Activated CD8-positive, alpha-beta T cell treated with anti-CD3 and anti-CD28 coated beads for 36 hours (primary cell): ENCODE data around the gene YJU2. TPM values are rescaled to one million over a fixed set of nuclear protein-coding genes. Genes with fewer than 3 reads are reported as not detected.

Experiments
- ATAC-seq: fragments of 200-7000 bp; cut with Tn5 transposase; one replicate; pipeline ENCODE4 v1.10.0; 2021; ENCODE audit warnings: mild to moderate bottlenecking, moderate library complexity
- CTCF ChIA-PET: fragments of 350-600 bp; sonication (Branson Sonifier 250); formaldehyde crosslinking; loops from one replicate; lab custom pipeline; 2021; ENCODE audit warnings: antibody characterized with exemption; lab: Charles Lee
- POLR2A ChIA-PET: fragments of 350-600 bp; sonication (Branson Sonifier 250); formaldehyde crosslinking; loops from one replicate; lab custom pipeline; 2021; ENCODE audit warnings: antibody characterized with exemption; lab: Charles Lee
- DNase-seq: peaks from one replicate; pipeline ENCODE4 v3.0.0-alpha.2; 2020
- H3K27ac Mint-ChIP-seq: one replicate; pipeline ENCODE4 v1.8.0; 2021; ENCODE audit warnings: mild to moderate bottlenecking, mixed read lengths
- H3K27me3 Mint-ChIP-seq: one replicate; pipeline ENCODE4 v1.8.0; 2021; ENCODE audit warnings: mixed read lengths
- H3K36me3 Mint-ChIP-seq: one replicate; pipeline ENCODE4 v1.8.0; 2021; ENCODE audit warnings: low read depth, mixed read lengths
- H3K4me1 Mint-ChIP-seq: one replicate; pipeline ENCODE4 v1.8.0; 2021; ENCODE audit warnings: low read depth, mixed read lengths
- H3K4me3 Mint-ChIP-seq: one replicate; pipeline ENCODE4 v1.8.0; 2021; ENCODE audit warnings: mild to moderate bottlenecking, moderate library complexity, mixed read lengths
- H3K9me3 Mint-ChIP-seq: one replicate; pipeline ENCODE4 v1.8.0; 2021; ENCODE audit warnings: mixed read lengths
- intact Hi-C: fragments of 100-400 bp; cut with micrococcal nuclease; formaldehyde crosslinking; loops from one replicate; pipeline ENCODE4 v1.10.0; 2022
- total RNA-seq, 2 experiments: library from RNA; stranded (reverse); gene quantifications; one replicate each; pipeline ENCODE4 v1.2.3, GENCODE V29; 2021
- TF ChIP-seq, protein P1 (sequence below): fragments of 200-600 bp; IDR thresholded peaks from one replicate; pipeline ENCODE4 v1.8.0; 2022; ENCODE audit warnings: antibody characterized with exemption, mild to moderate bottlenecking

YJU2 gene
- total RNA-seq, 2 experiments from 2014 or later: 25.5 to 25.8 TPM

DNA sequence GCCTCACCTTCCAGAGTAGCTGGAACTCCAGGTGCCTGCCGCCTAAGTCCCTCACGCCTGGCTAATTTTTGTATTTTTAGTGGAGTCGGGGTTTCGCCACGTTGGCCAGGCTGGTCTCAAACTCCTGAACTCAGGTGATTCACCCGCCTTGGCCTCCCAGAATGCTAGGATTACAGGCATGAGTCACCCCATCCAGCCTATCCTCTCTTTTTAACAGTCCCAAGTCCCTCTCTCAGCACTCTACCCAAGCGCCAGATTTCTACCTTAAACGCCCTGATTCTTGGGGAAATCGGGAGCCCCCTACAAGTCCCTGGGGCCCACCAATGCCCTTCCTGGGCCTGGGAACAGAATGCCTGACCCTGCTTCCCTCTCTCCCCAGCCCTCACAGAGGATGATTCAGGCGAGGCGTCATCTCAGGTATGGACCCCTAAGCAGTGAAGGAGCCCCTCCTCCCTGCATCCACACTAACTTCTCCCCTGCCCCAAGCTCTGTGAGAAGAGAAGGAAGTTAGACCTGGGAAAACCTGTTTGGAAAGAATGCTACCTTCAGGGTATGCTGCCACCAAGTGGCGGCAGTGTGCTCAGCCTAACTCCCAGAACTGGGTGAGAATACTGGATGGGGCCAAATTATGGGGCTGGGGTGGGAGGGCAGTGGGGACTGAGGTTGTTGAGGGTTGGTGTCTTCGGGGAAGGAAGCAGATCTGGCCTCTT is 38.3 kb upstream of the YJU2 start:
- intact Hi-C loops: no loop called here
- Mint-ChIP-seq H3K4me3 (no peak overlapping the region), H3K4me1 (peaks cover 2% of the 10 kb centered on the region), H3K9me3 (no peaks in the 10 kb centered on the region), H3K27me3 (no peaks in the 10 kb centered on the region), H3K36me3 (no peaks in the 10 kb centered on the region), H3K27ac (no peak overlapping the region)
- no peak for DNase-seq
- ATAC-seq: no peak
- CTCF ChIA-PET: interaction anchor here (1.1 to 2.0 kb wide), 6 partner anchors 10 to 69 kb away, joined by 3 to 9 read pairs (median 5); no protein-coding TSS in a partner anchor
- POLR2A ChIA-PET: interaction anchor here (0.6 to 0.8 kb wide), 2 partner anchors 14 to 237 kb away, joined by 3 read pairs; no protein-coding TSS in a partner anchor
- TF ChIP-seq, protein P1, sequence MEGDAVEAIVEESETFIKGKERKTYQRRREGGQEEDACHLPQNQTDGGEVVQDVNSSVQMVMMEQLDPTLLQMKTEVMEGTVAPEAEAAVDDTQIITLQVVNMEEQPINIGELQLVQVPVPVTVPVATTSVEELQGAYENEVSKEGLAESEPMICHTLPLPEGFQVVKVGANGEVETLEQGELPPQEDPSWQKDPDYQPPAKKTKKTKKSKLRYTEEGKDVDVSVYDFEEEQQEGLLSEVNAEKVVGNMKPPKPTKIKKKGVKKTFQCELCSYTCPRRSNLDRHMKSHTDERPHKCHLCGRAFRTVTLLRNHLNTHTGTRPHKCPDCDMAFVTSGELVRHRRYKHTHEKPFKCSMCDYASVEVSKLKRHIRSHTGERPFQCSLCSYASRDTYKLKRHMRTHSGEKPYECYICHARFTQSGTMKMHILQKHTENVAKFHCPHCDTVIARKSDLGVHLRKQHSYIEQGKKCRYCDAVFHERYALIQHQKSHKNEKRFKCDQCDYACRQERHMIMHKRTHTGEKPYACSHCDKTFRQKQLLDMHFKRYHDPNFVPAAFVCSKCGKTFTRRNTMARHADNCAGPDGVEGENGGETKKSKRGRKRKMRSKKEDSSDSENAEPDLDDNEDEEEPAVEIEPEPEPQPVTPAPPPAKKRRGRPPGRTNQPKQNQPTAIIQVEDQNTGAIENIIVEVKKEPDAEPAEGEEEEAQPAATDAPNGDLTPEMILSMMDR: peak; percentile 3

DNA sequence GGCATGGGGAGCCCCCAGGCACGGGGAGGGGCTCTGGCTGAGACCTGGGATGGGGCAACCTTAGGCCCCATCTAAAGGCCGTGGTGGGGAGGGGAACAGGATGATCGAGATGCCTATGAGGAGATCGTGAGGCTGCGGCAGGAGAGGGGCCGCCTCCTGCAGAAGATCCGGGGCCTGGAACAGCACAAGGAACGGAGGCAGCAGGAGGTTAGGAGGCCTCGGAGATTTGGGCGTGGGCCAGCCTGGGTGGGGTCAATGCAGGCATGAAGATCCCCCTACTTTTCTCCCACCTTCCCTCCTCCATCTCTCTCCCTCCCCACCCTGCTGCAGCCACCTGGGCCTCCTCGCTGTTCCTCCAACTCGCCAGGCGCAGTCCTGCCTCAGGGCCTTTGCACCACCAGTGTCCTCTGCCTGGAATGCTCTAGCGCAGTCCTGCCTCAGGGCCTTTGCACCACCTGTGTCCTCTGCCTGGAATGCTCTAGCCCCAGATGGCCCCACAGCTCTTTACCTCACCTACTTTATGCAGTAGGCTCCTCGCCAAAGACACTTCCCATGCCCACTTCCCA is 36.6 kb upstream of the YJU2 start:
- ATAC-seq: no peak
- Mint-ChIP-seq H3K9me3 (no peaks in the 10 kb centered on the region), H3K4me1 (peaks cover 2% of the 10 kb centered on the region), H3K36me3 (no peaks in the 10 kb centered on the region), H3K27ac (no peak overlapping the region), H3K27me3 (no peaks in the 10 kb centered on the region), H3K4me3 (no peak overlapping the region)
- TF ChIP-seq, protein P1: no peak
- ChIA-PET CTCF (no interaction called here), POLR2A (interaction anchor here (0.7 kb wide), 1 partner anchor 22 kb away, joined by 3 read pairs; no protein-coding TSS in a partner anchor)
- intact Hi-C loops: no loop called here
- no peak for DNase-seq

DNA sequence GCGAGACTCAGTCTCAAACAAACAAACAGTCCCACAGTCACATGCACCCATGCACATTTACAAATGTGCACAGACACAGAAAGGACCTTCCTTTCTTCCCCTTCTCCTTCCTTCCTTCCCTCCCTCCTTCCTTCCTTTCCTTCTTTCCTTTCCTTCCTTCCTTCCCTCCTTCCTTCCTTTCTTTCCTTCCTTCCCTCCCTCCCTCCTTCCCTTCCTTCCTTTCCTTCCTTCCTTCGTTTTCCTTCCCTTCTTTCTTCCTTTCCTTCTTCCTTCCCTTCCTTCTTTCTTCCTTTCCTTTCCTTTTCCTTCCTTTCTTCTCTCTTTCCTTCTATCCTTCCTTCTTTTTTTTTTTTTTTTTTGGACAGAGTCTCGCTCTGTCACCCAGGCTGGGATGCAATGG is 33.8 kb upstream of the YJU2 start:
- H3K27me3 Mint-ChIP-seq: no peaks in the 10 kb centered on the region
- POLR2A ChIA-PET: no interaction called here
- intact Hi-C loops: no loop called here
- CTCF ChIA-PET: no interaction called here
- no peak overlapping the region for H3K27ac Mint-ChIP-seq
- no peak for DNase-seq
- H3K4me1 Mint-ChIP-seq: peaks cover 2% of the 10 kb centered on the region
- H3K36me3 Mint-ChIP-seq: no peaks in the 10 kb centered on the region
- H3K9me3 Mint-ChIP-seq: peaks cover 5% of the 10 kb centered on the region
- no peak overlapping the region for H3K4me3 Mint-ChIP-seq
- no peak for ATAC-seq
- TF ChIP-seq, protein P1: no peak

DNA sequence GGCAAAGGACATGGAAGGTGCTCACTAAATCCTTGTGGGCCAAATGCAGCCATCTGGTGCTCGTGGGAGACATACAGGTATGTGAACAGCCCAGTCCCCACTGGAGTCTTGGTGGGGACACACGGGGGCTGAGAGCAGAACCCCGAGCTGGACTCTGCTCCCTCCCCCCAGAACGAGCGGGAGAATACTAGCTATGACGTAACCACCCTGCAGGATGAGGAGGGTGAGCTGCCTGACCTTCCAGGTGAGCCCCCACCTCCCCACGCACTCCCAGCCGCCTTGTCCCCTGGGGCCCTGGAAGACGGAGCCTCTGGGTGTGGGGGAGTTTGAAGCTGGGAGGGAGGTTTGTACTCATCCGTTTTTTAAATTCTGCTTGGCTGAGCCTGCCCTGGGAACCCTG is 31.1 kb upstream of the YJU2 start:
- H3K36me3 Mint-ChIP-seq: no peaks in the 10 kb centered on the region
- H3K4me3 Mint-ChIP-seq: no peak overlapping the region
- peaks cover 2% of the 10 kb centered on the region for H3K4me1 Mint-ChIP-seq
- TF ChIP-seq, protein P1: no peak
- no peak for DNase-seq
- CTCF ChIA-PET: interaction anchor here (1.3 kb wide), 1 partner anchor 29 kb away, joined by 3 read pairs; no protein-coding TSS in a partner anchor
- no peaks in the 10 kb centered on the region for H3K27me3 Mint-ChIP-seq
- H3K27ac Mint-ChIP-seq: no peak overlapping the region
- H3K9me3 Mint-ChIP-seq: peaks cover 5% of the 10 kb centered on the region
- no peak for ATAC-seq
- intact Hi-C loops: no loop called here
- POLR2A ChIA-PET: interaction anchor here (1.8 kb wide), 1 partner anchor 14 kb away, joined by 4 read pairs; the partner anchor contains the start of gene EBI3

DNA sequence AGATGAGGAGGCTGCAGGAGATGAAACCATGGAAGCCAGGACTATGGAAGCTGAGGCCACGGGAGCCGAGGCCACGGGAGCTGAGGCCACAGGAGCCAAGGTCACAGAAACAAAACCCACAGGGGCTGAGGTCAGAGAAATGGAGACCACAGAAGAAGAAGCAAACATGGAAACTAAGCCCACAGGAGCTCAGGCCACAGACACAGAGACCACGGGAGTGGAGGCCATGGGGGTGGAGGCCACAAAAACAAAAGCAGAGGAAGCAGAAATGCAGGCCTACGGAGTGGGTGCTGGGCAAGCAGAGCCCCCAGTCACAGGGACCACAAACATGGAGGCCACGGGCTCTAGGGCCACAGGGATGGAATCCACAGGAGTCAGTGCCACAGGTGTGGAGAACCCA is 30.0 kb upstream of the YJU2 start:
- CTCF ChIA-PET: interaction anchor here (1.3 kb wide), 1 partner anchor 30 kb away, joined by 3 read pairs; no protein-coding TSS in a partner anchor
- H3K27ac Mint-ChIP-seq: no peak overlapping the region
- H3K9me3 Mint-ChIP-seq: peaks cover 5% of the 10 kb centered on the region
- H3K4me1 Mint-ChIP-seq: peaks cover 2% of the 10 kb centered on the region
- H3K36me3 Mint-ChIP-seq: no peaks in the 10 kb centered on the region
- H3K27me3 Mint-ChIP-seq: peaks cover 1% of the 10 kb centered on the region
- intact Hi-C loops: no loop called here
- TF ChIP-seq, protein P1: no peak
- DNase-seq (no peak), ATAC-seq (no peak)
- H3K4me3 Mint-ChIP-seq: no peak overlapping the region
- POLR2A ChIA-PET: interaction anchor here (0.9 to 1.8 kb wide), 2 partner anchors 13 to 231 kb away, joined by 3 to 4 read pairs; partner anchors contain the start of genes EBI3 and EEF2
